Stomach (tissue), 4 donors: ENCODE measurements around the gene PCSK7.

Source experiments
- POLR2A ChIP-seq, 4 donors: fragments of 450-650 bp; IDR thresholded peaks; one replicate each; pipeline ENCODE4 v1.6.1; 2016; ENCODE audit warnings: antibody characterized with exemption in 4 of 4, control low read depth in 2 of 4, mild to moderate bottlenecking in 1 of 4, moderate library complexity in 1 of 4
- TF ChIP-seq, protein P1 (sequence below), 7 experiments: fragments of 450-650 bp in 4 of 7; fragments of 200-600 bp in 3 of 7; sonication (generic) in 3 of 7; IDR thresholded peaks; one replicate each; pipeline ENCODE4 v1.5.1; 2016 to 2019; ENCODE audit warnings: antibody characterized with exemption in 7 of 7, control low read depth in 2 of 7, mild to moderate bottlenecking in 1 of 7

DNA sequence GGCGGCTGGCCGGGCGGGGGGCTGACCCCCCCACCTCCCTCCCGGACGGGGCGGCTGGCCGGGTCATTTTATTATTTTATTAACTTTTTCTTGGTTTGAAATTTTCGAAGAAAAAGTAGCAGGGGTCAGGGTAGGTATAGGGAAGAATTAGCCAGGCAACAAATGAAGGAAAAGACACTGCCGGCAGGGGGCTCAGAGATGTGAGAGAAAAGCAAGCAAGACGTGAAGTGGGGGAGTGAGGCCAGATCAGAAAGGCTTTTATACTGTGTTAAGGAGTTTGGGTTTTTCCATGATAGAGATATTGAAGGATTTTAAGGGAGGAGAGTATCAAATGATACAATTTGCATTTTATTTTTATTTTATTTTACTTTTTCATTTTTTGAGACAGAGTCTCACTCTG, 19.6 kb upstream of the PCSK7 start:
- TF ChIP-seq, protein P1, sequence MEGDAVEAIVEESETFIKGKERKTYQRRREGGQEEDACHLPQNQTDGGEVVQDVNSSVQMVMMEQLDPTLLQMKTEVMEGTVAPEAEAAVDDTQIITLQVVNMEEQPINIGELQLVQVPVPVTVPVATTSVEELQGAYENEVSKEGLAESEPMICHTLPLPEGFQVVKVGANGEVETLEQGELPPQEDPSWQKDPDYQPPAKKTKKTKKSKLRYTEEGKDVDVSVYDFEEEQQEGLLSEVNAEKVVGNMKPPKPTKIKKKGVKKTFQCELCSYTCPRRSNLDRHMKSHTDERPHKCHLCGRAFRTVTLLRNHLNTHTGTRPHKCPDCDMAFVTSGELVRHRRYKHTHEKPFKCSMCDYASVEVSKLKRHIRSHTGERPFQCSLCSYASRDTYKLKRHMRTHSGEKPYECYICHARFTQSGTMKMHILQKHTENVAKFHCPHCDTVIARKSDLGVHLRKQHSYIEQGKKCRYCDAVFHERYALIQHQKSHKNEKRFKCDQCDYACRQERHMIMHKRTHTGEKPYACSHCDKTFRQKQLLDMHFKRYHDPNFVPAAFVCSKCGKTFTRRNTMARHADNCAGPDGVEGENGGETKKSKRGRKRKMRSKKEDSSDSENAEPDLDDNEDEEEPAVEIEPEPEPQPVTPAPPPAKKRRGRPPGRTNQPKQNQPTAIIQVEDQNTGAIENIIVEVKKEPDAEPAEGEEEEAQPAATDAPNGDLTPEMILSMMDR (IDR thresholded peaks at IDR 0.05) = no peak
- TF ChIP-seq POLR2A (IDR thresholded peaks at IDR 0.05) = no peak
